HCT116 (cell line): ENCODE data around the gene THADA.

Experiments
- ATF3 ChIP-seq: IDR thresholded peaks from 2 replicates; pipeline ENCODE4 v1.6.1; 2012
- CEBPB ChIP-seq: IDR thresholded peaks from 2 replicates; pipeline ENCODE4 v1.6.1; 2012; ENCODE audit warnings: low read depth
- EGR1 ChIP-seq: IDR thresholded peaks from 2 replicates; pipeline ENCODE4 v1.6.1; 2012; ENCODE audit warnings: low read depth
- EZH2 ChIP-seq: fragments of 200-600 bp; sonication (generic); IDR thresholded peaks from 2 replicates; pipeline ENCODE4 v1.6.1; 2017; ENCODE audit warnings: antibody characterized with exemption, mixed run types
- POLR2A ChIP-seq: IDR thresholded peaks from 2 replicates; pipeline ENCODE4 v1.7.0; 2011; ENCODE audit warnings: borderline replicate concordance; ENCODE audit not compliant: insufficient read depth, insufficient read length; ENCODE audit errors: extremely low read depth
- POLR2AphosphoS5 ChIP-seq: IDR thresholded peaks from 2 replicates; pipeline ENCODE4 v1.6.1; 2011; ENCODE audit warnings: mild to moderate bottlenecking, low read depth, low read length, moderate library complexity
- RAD21 ChIP-seq: IDR thresholded peaks from 2 replicates; pipeline ENCODE4 v1.6.1; 2012; ENCODE audit warnings: low read depth, mild to moderate bottlenecking
- SIN3A ChIP-seq: IDR thresholded peaks from 2 replicates; pipeline ENCODE4 v1.6.1; 2012; ENCODE audit warnings: low read depth
- TCF7L2 ChIP-seq: IDR thresholded peaks from 2 replicates; pipeline ENCODE4 v1.7.0; 2011; ENCODE audit warnings: borderline replicate concordance, inconsistent platforms; ENCODE audit not compliant: insufficient read depth, insufficient read length; ENCODE audit errors: extremely low read depth
- YY1 ChIP-seq: IDR thresholded peaks from 2 replicates; pipeline ENCODE4 v1.6.1; 2011; ENCODE audit warnings: low read length, low read depth, moderate library complexity, mild to moderate bottlenecking; ENCODE audit not compliant: insufficient replicate concordance; ENCODE audit errors: extremely low read depth
- ZNF274 ChIP-seq: fragments of 200-500 bp; sonication (Bioruptor generic); IDR thresholded peaks from 2 replicates; pipeline ENCODE4 v1.6.1; 2014; ENCODE audit warnings: mild to moderate bottlenecking, low read depth, low read length, inconsistent platforms
- TF ChIP-seq, protein P1 (sequence below), 3 experiments: fragments of 200-600 bp in 1 of 3; sonication (generic) in 1 of 3; IDR thresholded peaks in 2 of 3; conservative IDR thresholded peaks in 1 of 3; 2 replicates each; pipeline ENCODE4 v1.5.1; 2012 to 2017; ENCODE audit warnings: low read depth in 2 of 3, low read length in 2 of 3, antibody characterized with exemption in 1 of 3, borderline replicate concordance in 1 of 3, control low read depth in 1 of 3, mild to moderate bottlenecking in 1 of 3, mixed read lengths in 1 of 3, mixed run types in 1 of 3, moderate library complexity in 1 of 3; ENCODE audit not compliant: insufficient read depth in 1 of 3

DNA sequence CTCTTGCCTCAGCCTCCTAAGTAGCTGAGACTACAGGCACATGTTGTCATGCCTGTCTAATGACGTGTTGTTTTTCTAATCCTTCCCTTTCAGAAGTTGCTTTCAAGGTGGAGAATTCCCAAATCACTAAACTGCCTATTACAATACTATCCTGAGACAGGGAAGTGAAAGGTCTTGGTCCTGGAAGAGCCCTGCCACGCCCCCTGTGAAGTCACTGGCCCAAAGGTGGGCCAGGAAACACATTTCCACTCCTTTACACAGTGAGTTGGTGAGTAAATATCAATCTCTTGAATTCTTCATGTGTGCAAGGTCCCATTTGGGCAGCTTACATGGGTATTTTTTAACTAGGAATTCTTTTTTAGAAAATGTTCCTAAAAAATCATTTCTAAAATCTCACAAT, 150.1 kb downstream of the THADA start:
- TF ChIP-seq, protein P1, sequence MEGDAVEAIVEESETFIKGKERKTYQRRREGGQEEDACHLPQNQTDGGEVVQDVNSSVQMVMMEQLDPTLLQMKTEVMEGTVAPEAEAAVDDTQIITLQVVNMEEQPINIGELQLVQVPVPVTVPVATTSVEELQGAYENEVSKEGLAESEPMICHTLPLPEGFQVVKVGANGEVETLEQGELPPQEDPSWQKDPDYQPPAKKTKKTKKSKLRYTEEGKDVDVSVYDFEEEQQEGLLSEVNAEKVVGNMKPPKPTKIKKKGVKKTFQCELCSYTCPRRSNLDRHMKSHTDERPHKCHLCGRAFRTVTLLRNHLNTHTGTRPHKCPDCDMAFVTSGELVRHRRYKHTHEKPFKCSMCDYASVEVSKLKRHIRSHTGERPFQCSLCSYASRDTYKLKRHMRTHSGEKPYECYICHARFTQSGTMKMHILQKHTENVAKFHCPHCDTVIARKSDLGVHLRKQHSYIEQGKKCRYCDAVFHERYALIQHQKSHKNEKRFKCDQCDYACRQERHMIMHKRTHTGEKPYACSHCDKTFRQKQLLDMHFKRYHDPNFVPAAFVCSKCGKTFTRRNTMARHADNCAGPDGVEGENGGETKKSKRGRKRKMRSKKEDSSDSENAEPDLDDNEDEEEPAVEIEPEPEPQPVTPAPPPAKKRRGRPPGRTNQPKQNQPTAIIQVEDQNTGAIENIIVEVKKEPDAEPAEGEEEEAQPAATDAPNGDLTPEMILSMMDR (IDR thresholded peaks at IDR 0.05 in 2 of 3, conservative IDR thresholded peaks at IDR 0.05 in 1 of 3; ENCODE audit: borderline replicate concordance in 1 of 3, insufficient read depth in 1 of 3, low read depth in 2 of 3, low read length in 2 of 3) = no peak
- TF ChIP-seq RAD21 = no peak
- no peak for TF ChIP-seq EGR1
- TF ChIP-seq ZNF274 = no peak
- TF ChIP-seq YY1 = no peak
- TF ChIP-seq CEBPB = no peak
- no peak for TF ChIP-seq EZH2
- TF ChIP-seq TCF7L2 = no peak
- no peak for TF ChIP-seq POLR2A
- TF ChIP-seq POLR2AphosphoS5 = no peak
- TF ChIP-seq SIN3A = no peak
- TF ChIP-seq ATF3 = no peak
